ENCODE results near the gene CTNNA3. TPM values are rescaled to one million over a fixed set of nuclear protein-coding genes. Genes with fewer than 3 reads are reported as not detected.
A peak's percentile ranks its signal among the peaks of the same experiment; 100 is the strongest.

CTNNA3 gene
- total RNA-seq, 1 donor = not detected

DNA sequence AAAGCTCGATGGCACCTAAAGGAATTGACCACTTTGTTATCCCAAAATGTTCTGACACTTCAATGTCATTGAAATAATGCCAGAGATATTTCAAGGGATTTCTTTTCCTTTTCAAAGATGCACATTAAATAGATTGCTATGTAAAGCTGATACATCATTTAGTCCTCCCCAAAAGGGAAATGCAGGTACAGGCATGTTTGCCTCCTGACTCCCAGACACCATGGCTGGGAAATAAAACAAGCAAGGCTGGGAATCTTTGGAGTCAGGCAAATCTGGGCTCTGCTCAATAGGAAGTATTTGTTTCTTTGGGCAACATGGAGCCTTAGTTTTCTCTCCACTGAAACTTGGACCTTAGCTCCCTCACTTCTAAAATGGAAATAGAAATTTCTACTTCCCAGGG lies 1000.9 kb downstream of the CTNNA3 start:
- Histone ChIP-seq H3K27me3 (ENCODE audit: insufficient read depth, low read length) (no peaks in the 10 kb centered on the region), H2AFZ (ENCODE audit: low read length) (no peak overlapping the region), H3K4me3 (ENCODE audit: insufficient read depth, low read length) (no peak overlapping the region), H4K20me1 (ENCODE audit: insufficient read depth, low read length) (no peaks in the 10 kb centered on the region), H3K9me3 (ENCODE audit: low read depth, low read length) (no peaks in the 10 kb centered on the region), H3K4me2 (ENCODE audit: insufficient read depth, low read length) (no peak overlapping the region), H3K4me1 (ENCODE audit: insufficient read depth, low read length) (no peaks in the 10 kb centered on the region), H3K36me3 (ENCODE audit: insufficient read depth, low read length) (no peaks in the 10 kb centered on the region), H3K79me2 (ENCODE audit: insufficient read depth, low read length) (no peaks in the 10 kb centered on the region), H3K27ac (ENCODE audit: low read depth, low read length) (no peak overlapping the region)
- DNase-seq (ENCODE audit: insufficient read length, low spot score, missing footprints) = no peak
- TF ChIP-seq CTCF (IDR thresholded peaks at IDR 0.05; ENCODE audit: extremely low read depth, low read depth, low read length) = no peak

DNA sequence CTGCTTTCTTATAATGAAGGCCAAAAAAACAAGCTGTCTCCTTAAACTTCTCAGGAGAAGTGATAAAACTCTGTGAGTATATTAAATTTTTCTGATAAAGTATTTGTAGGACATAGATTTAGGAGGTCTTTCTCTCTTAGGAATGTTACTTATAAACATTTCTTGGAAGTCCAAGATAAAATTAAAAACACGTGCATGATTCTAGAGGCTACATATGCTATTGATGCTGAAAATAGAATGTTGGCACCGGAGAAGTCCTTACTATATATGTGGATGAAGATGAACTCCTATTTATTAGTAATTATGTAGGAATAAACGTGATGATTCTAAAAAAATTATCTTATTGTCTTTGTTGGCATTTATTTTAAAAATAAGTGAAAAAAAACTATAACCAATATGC lies 1011.4 kb downstream of the CTNNA3 start:
- Histone ChIP-seq H3K36me3 (ENCODE audit: insufficient read depth, low read length) (no peaks in the 10 kb centered on the region), H3K27ac (ENCODE audit: low read depth, low read length) (no peak overlapping the region), H3K79me2 (ENCODE audit: insufficient read depth, low read length) (no peaks in the 10 kb centered on the region), H3K4me3 (ENCODE audit: insufficient read depth, low read length) (no peak overlapping the region), H3K4me2 (ENCODE audit: insufficient read depth, low read length) (no peak overlapping the region), H3K27me3 (ENCODE audit: insufficient read depth, low read length) (no peaks in the 10 kb centered on the region), H3K4me1 (ENCODE audit: insufficient read depth, low read length) (no peaks in the 10 kb centered on the region), H2AFZ (ENCODE audit: low read length) (no peak overlapping the region), H4K20me1 (ENCODE audit: insufficient read depth, low read length) (no peaks in the 10 kb centered on the region), H3K9me3 (ENCODE audit: low read depth, low read length) (no peaks in the 10 kb centered on the region)
- DNase-seq (ENCODE audit: insufficient read length, low spot score, missing footprints) = no peak
- no peak for TF ChIP-seq CTCF (IDR thresholded peaks at IDR 0.05; ENCODE audit: extremely low read depth, low read depth, low read length)

DNA sequence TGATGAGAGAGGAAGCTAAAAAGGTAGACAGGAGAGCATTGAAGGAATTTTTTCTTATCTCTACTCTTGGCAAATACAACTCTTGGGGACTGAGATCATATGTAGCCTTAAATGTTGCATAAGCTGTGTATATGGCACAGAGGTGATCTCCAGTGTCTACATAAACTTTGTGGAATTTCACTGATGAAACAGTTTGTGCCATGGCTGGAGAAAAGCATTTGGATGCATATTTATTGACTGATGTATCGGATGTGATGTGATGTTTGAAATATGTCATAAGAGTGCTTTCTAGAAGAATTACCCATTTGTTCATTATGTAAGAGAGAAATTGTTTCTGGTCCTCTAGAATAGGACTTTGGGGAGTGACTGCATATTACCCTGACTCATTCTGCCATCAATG lies 1015.1 kb downstream of the CTNNA3 start:
- no peak for TF ChIP-seq CTCF (IDR thresholded peaks at IDR 0.05; ENCODE audit: extremely low read depth, low read depth, low read length)
- Histone ChIP-seq H3K27ac (ENCODE audit: low read depth, low read length) (no peak overlapping the region), H3K79me2 (ENCODE audit: insufficient read depth, low read length) (no peaks in the 10 kb centered on the region), H3K4me3 (ENCODE audit: insufficient read depth, low read length) (no peak overlapping the region), H3K27me3 (ENCODE audit: insufficient read depth, low read length) (no peaks in the 10 kb centered on the region), H3K4me1 (ENCODE audit: insufficient read depth, low read length) (no peaks in the 10 kb centered on the region), H3K4me2 (ENCODE audit: insufficient read depth, low read length) (no peak overlapping the region), H4K20me1 (ENCODE audit: insufficient read depth, low read length) (no peaks in the 10 kb centered on the region), H3K9me3 (ENCODE audit: low read depth, low read length) (peaks cover 3% of the 10 kb centered on the region), H3K36me3 (ENCODE audit: insufficient read depth, low read length) (no peaks in the 10 kb centered on the region), H2AFZ (ENCODE audit: low read length) (no peak overlapping the region)
- peak; percentile 1 for DNase-seq (ENCODE audit: insufficient read length, low spot score, missing footprints)

DNA sequence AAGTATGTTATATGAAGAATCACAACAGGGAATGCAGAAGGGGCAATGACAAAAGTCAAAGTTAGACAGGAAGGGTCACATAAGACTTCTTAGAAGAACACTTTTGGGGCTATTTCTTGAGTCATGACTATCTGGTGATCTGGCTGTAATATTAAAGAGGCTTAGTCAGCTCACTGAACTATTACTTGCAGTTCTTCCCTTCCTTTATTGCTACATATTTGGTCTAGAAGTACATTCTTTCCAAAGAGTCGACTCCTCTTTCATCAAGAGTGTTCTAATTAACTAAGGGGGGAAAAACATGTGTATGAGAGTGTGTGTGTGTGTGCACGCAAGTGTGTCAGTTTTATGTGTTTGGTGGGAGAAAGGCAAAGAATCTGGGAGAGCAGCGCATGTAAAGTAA lies 1017.5 kb downstream of the CTNNA3 start:
- Histone ChIP-seq H3K27me3 (ENCODE audit: insufficient read depth, low read length) (no peaks in the 10 kb centered on the region), H3K4me3 (ENCODE audit: insufficient read depth, low read length) (no peak overlapping the region), H2AFZ (ENCODE audit: low read length) (no peak overlapping the region), H3K9me3 (ENCODE audit: low read depth, low read length) (peaks cover 3% of the 10 kb centered on the region), H3K36me3 (ENCODE audit: insufficient read depth, low read length) (no peaks in the 10 kb centered on the region), H4K20me1 (ENCODE audit: insufficient read depth, low read length) (no peaks in the 10 kb centered on the region), H3K4me2 (ENCODE audit: insufficient read depth, low read length) (no peak overlapping the region), H3K4me1 (ENCODE audit: insufficient read depth, low read length) (no peaks in the 10 kb centered on the region), H3K27ac (ENCODE audit: low read depth, low read length) (no peak overlapping the region), H3K79me2 (ENCODE audit: insufficient read depth, low read length) (no peaks in the 10 kb centered on the region)
- no peak for DNase-seq (ENCODE audit: insufficient read length, low spot score, missing footprints)
- no peak for TF ChIP-seq CTCF (IDR thresholded peaks at IDR 0.05; ENCODE audit: extremely low read depth, low read depth, low read length)

Data from osteoblast (primary cell).